ENCODE results near the gene TTYH2.

TTYH2 gene

DNA sequence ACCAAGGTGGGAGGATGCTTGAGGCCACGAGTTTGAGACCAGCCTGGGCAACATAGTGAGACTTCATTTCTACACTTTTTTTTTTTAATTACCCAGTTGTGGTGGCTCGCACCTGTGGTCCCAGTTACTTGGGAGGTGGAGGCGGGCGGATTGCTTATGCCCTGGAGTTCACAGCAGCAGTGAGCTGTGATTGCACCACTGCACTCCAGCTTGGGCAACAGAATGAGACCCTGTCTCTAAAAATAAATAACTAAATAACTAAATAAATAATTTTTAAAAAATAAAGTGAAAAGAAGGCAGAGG lies 70.0 kb downstream of the TTYH2 start:
- DNase-seq (ENCODE audit: low read depth), result no peak
- TF ChIP-seq, protein P1, sequence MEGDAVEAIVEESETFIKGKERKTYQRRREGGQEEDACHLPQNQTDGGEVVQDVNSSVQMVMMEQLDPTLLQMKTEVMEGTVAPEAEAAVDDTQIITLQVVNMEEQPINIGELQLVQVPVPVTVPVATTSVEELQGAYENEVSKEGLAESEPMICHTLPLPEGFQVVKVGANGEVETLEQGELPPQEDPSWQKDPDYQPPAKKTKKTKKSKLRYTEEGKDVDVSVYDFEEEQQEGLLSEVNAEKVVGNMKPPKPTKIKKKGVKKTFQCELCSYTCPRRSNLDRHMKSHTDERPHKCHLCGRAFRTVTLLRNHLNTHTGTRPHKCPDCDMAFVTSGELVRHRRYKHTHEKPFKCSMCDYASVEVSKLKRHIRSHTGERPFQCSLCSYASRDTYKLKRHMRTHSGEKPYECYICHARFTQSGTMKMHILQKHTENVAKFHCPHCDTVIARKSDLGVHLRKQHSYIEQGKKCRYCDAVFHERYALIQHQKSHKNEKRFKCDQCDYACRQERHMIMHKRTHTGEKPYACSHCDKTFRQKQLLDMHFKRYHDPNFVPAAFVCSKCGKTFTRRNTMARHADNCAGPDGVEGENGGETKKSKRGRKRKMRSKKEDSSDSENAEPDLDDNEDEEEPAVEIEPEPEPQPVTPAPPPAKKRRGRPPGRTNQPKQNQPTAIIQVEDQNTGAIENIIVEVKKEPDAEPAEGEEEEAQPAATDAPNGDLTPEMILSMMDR (IDR thresholded peaks at IDR 0.05; ENCODE audit: low read depth, low read length), result no peak
- TF ChIP-seq, protein P2, sequence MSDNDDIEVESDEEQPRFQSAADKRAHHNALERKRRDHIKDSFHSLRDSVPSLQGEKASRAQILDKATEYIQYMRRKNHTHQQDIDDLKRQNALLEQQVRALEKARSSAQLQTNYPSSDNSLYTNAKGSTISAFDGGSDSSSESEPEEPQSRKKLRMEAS (IDR thresholded peaks at IDR 0.05; ENCODE audit: low read depth, low read length), result no peak
- no peak for TF ChIP-seq MYC (IDR thresholded peaks at IDR 0.05; ENCODE audit: low read depth, low read length)
- TF ChIP-seq POLR2A (IDR thresholded peaks at IDR 0.05; ENCODE audit: extremely low read depth, insufficient read length), result no peak
- no peak overlapping the region for H3K4me3 ChIP-seq (ENCODE audit: low read depth, low read length)

DNA sequence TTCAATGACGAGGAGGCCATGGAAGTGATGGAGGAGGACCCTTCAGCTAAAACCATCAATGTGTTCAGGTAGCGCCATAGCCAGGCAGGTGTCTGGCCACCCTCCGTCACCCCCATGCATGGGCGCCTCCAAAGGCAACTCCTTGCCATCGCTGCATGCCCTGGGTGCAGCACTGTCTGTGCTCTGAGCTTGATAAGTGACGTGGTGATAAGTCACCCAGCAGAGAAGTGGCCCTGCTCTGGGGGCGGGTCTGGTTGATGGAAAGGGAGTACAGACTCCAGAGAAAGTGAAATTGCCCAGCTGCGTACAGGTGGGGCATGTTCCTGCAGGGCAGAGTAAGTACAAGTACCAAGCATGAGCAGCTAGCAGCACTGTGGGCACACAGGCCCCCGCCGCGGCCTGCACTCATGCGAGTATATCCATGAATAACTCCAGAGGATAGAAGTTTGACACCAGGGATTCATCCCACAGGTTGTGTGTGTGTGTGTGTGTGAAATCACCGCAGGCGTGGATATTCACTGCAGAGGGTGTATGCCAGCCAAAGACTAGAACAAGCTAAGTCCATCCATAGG lies 73.7 kb downstream of the TTYH2 start:
- TF ChIP-seq POLR2A (IDR thresholded peaks at IDR 0.05; ENCODE audit: extremely low read depth, insufficient read length) (no peak), MYC (IDR thresholded peaks at IDR 0.05; ENCODE audit: low read depth, low read length) (no peak)
- TF ChIP-seq, protein P1 (IDR thresholded peaks at IDR 0.05; ENCODE audit: low read depth, low read length), result no peak
- TF ChIP-seq, protein P2 (IDR thresholded peaks at IDR 0.05; ENCODE audit: low read depth, low read length), result no peak
- no peak for DNase-seq (ENCODE audit: low read depth)
- H3K4me3 ChIP-seq (ENCODE audit: low read depth, low read length), result no peak overlapping the region

DNA sequence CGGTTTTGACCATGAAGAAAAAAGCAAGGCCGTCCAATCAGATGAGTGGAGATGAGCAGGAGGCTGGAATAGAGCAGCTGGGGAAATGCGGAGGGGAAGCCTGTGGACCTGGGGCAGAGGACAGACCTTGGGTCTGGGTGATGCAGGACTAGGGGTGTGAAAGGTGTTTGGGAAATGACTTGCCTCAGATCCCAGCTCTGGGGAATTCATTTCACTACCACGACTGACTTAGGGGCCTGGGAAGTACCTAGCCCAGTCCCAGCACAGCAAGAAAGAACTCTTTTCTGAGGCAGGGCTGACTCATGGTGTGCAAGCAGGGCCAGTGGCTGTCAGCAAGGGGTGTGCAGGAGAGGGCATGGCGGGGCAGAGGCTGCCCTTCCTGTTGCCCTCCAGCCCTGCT lies 75.4 kb downstream of the TTYH2 start:
- no peak for DNase-seq (ENCODE audit: low read depth)
- TF ChIP-seq, protein P2 (IDR thresholded peaks at IDR 0.05; ENCODE audit: low read depth, low read length), result no peak
- TF ChIP-seq, protein P1 (IDR thresholded peaks at IDR 0.05; ENCODE audit: low read depth, low read length), result no peak
- TF ChIP-seq MYC (IDR thresholded peaks at IDR 0.05; ENCODE audit: low read depth, low read length), result no peak
- no peak for TF ChIP-seq POLR2A (IDR thresholded peaks at IDR 0.05; ENCODE audit: extremely low read depth, insufficient read length)
- H3K4me3 ChIP-seq (ENCODE audit: low read depth, low read length), result no peak overlapping the region

DNA sequence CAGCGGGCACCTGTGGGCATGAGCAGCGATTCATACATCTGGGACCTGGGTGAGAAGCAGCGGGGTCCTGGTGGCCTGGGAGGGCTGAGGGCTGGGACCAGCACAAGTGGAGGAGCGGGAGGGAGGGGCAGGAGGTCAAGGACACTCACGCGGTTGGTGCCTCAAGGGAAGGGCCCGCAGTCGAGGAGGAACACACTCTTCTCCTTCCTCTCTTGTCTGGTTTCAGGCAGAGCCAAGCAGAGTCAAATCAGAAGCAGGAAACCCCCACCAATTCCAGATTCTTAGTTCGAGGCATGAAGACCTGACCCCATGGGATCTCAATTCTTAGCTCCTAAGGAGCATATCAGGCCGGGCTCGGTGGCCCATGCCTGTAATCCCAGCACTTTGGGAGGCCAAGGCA lies 76.3 kb downstream of the TTYH2 start:
- DNase-seq (ENCODE audit: low read depth), result no peak
- no peak for TF ChIP-seq MYC (IDR thresholded peaks at IDR 0.05; ENCODE audit: low read depth, low read length)
- TF ChIP-seq, protein P2 (IDR thresholded peaks at IDR 0.05; ENCODE audit: low read depth, low read length), result no peak
- no peak for TF ChIP-seq POLR2A (IDR thresholded peaks at IDR 0.05; ENCODE audit: extremely low read depth, insufficient read length)
- TF ChIP-seq, protein P1 (IDR thresholded peaks at IDR 0.05; ENCODE audit: low read depth, low read length), result no peak
- no peak overlapping the region for H3K4me3 ChIP-seq (ENCODE audit: low read depth, low read length)

DNA sequence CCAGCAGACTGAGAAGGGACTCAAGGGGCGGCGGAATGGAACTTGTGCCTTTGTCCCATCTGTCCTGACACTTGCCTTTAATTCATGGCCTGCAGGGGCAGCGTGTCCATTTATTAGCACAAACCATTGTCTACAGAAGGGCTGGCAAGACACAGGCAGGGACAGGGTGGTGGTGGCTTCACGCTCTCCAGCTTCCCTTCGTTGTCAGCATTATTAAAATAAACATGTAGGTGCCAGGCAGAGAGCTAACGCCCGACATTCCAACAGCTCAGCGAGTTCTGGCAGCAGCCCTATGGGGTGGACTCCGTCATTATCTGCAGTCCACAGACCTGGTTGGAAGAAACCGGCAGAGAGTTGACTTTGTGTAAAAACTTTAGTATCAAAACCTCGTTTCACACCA lies 77.0 kb downstream of the TTYH2 start:
- TF ChIP-seq, protein P1 (IDR thresholded peaks at IDR 0.05; ENCODE audit: low read depth, low read length), result no peak
- TF ChIP-seq MYC (IDR thresholded peaks at IDR 0.05; ENCODE audit: low read depth, low read length), result no peak
- TF ChIP-seq, protein P2 (IDR thresholded peaks at IDR 0.05; ENCODE audit: low read depth, low read length), result no peak
- no peak for TF ChIP-seq POLR2A (IDR thresholded peaks at IDR 0.05; ENCODE audit: extremely low read depth, insufficient read length)
- H3K4me3 ChIP-seq (ENCODE audit: low read depth, low read length), result no peak overlapping the region
- no peak for DNase-seq (ENCODE audit: low read depth)

All from NB4 (cell line).